ENCODE data around the gene ENOX2. TPM values are rescaled to one million over a fixed set of nuclear protein-coding genes. Genes with fewer than 3 reads are reported as not detected.

The ENOX2 gene
- total RNA-seq, 1 donor from 2014 or later = 12.2 TPM

Other genes with a start within 250 kb of the ENOX2 start
- not detected for gene ARHGAP36, start 155.1 kb upstream of the ENOX2 start, total RNA-seq